Smooth muscle cell of the umbilical artery (primary cell): ENCODE measurements around the gene GPRASP2. TPM values are rescaled to one million over a fixed set of nuclear protein-coding genes. Genes with fewer than 3 reads are reported as not detected.

Experiments used
- total RNA-seq: library from RNA; depleted of rRNA; stranded (reverse); fragments of >200 nt; gene quantifications from 2 replicates; pipeline ENCODE4 v1.2.3, GENCODE V29; 2014

GPRASP2 gene
- 20.1 and 25.5 TPM in 2 replicates for total RNA-seq

DNA sequence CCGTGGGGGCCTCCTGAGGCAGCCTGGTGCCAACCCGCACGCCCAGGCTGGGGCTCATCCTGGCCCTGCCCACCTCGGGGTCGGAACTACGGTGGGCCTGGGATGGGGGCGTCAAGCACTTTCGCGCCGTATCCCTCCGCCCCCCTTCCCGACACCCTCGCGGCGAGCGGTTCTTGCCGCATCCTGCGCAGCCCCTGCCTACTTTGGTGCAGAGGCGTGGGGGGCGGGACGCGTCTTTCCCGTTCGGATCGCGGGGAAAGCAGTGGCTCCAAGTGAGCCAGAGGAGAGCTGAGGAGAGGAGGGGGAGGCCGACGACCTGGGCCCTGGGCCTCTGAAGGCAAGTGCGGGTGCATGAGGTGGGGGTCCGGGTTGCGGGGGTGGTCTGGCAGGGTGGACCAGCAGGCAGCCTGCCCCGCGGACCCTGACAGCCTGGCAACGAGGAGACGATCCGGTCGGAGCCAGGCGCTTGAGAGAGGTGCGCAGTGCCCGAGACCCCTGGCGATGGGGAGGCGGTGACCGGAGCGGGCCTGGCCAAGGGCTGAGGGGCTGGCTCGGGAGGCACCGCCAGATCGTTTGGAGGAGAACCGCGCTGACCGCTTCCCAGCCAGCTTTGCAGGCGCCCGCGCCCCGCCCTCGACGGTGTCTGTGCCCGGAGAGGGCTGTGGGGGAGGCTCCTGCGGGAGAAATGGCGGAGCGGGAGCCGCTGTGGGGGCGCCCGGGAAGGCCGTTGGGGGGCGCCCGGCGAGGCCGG lies at the start of gene GPRASP2:
Gene GPRASP2 (plus strand): TSS at position 233 of the 751 bp plus-strand sequence. CDS start 2,422 bp downstream, outside the sequence.

DNA sequence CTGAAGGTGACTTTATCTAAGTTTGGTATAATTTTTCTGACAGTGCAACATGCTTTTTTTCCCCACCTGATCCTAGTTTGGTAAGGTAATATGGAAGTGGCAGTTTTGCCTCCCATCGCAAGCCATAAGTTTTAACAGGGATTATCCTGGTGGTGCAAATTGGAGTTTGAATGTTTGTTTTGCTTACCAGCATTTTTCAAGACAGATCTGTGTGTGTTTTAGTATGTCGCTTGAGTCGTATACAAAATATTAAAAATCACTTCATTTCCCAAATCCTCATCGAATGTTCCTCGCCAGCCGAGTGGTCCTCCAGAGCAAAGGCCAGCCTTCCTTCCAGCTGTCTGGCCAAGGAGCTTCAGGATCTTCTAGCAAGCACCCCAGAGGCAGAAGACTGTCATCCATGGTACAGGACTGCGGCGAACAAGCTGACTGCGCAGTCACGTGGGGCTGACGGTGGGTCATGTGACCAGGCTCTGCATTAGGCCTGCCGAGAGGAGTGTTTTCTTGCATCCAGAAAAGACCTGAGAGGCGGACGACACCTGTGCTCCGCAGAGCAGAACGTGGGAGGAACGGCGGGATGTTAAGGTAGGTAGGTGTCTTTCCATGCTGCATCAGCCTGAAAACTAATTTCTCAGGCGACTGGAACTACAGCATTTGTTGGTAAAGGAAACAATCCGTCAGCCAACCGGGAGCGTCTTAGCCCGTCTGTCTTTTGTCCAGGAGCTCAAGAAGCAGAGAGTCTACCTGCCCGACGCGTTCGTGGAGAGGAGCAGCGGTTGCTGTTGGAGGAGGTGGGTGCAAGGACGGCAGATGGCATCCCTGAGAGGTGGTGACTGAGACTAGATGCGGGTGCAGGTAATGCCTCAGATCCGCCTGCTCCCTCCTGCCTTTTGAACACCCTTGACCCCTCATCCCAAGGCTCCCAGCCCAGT lies 8.3 kb downstream of the GPRASP2 start, which contains the start of gene GPRASP3:
Gene GPRASP3 (plus strand): TSS at position 507 of the 932 bp plus-strand sequence. CDS start 28,253 bp downstream, outside the sequence.

Other genes with a start within 250 kb of the GPRASP2 start
- not detected in 2 replicates for gene TCP11X2, start 240.6 kb upstream of the GPRASP2 start, total RNA-seq
- 2.4 and 6.9 TPM in 2 replicates for gene TMSB15A, start 195.7 kb upstream of the GPRASP2 start, total RNA-seq
- 13.9 and 20.8 TPM in 2 replicates for gene ARMCX5, start 112.9 kb upstream of the GPRASP2 start, total RNA-seq
- 3.7 and 5.0 TPM in 2 replicates for gene GPRASP1, start 61.0 kb upstream of the GPRASP2 start, total RNA-seq
- 5.4 and 5.6 TPM in 2 replicates for gene GPRASP3, start 8.3 kb downstream of the GPRASP2 start, total RNA-seq
- 0.30 and 0.69 TPM in 2 replicates for gene RAB40AL, start 224.8 kb downstream of the GPRASP2 start, total RNA-seq